Measurements from ENCODE around the gene LLGL2. TPM values are rescaled to one million over a fixed set of nuclear protein-coding genes. Genes with fewer than 3 reads are reported as not detected.
"Not testable (repeated sequence)": the region's sequence is repeated elsewhere in the genome, so short reads cannot be mapped to it uniquely, and the experiment has no call there.

The LLGL2 gene
- total and polyA plus RNA-seq, 7 donors = 1.4 to 3.3 (median 1.5) TPM

DNA sequence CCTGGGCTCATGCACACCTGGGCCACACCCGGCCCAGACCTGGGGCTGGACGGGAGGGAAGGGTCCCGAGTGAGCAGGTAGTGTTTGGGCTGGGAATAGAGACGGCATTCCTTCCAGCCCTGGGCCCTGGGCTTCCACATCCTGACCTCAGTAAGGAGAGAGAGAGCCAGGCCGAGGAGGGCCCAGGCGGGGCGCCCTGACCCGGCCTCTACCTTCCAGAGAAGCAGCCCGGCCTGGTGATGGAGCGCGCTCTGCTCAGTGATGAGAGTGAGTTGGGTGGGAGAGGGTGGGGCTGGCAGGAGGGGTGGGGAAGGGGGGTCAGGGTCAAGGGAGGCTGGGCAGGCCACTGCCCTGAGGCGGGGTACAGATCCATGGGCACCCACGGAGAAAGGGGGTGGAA, 48.5 kb downstream of the LLGL2 start:
- DNase-seq (no peak), ATAC-seq (no peak)
- intact Hi-C loops (cut with DNase I) = no loop called here
- peaks cover 0 to 1% (median 0%) of the 10 kb centered on the region in 3 donors for H3K27me3 ChIP-seq (ENCODE audit: insufficient read depth in 3 of 3, low read length in 2 of 3)
- TF ChIP-seq, protein P1, sequence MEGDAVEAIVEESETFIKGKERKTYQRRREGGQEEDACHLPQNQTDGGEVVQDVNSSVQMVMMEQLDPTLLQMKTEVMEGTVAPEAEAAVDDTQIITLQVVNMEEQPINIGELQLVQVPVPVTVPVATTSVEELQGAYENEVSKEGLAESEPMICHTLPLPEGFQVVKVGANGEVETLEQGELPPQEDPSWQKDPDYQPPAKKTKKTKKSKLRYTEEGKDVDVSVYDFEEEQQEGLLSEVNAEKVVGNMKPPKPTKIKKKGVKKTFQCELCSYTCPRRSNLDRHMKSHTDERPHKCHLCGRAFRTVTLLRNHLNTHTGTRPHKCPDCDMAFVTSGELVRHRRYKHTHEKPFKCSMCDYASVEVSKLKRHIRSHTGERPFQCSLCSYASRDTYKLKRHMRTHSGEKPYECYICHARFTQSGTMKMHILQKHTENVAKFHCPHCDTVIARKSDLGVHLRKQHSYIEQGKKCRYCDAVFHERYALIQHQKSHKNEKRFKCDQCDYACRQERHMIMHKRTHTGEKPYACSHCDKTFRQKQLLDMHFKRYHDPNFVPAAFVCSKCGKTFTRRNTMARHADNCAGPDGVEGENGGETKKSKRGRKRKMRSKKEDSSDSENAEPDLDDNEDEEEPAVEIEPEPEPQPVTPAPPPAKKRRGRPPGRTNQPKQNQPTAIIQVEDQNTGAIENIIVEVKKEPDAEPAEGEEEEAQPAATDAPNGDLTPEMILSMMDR (IDR thresholded peaks at IDR 0.05) = no peak
- 89 to 95% (median 90%) methylated on average over 12 to 13 of the region's 13 CpGs for WGBS, 3 donors
- no peak overlapping the region for H3K27ac ChIP-seq
- no peak overlapping the region for H3K4me3 ChIP-seq
- no peaks in the 10 kb centered on the region for H3K4me1 ChIP-seq
- H3K36me3 ChIP-seq (ENCODE audit: insufficient read depth in 1 of 2, low read depth in 1 of 2) = no peaks in the 10 kb centered on the region
- H3K9me3 ChIP-seq = no peaks in the 10 kb centered on the region

DNA sequence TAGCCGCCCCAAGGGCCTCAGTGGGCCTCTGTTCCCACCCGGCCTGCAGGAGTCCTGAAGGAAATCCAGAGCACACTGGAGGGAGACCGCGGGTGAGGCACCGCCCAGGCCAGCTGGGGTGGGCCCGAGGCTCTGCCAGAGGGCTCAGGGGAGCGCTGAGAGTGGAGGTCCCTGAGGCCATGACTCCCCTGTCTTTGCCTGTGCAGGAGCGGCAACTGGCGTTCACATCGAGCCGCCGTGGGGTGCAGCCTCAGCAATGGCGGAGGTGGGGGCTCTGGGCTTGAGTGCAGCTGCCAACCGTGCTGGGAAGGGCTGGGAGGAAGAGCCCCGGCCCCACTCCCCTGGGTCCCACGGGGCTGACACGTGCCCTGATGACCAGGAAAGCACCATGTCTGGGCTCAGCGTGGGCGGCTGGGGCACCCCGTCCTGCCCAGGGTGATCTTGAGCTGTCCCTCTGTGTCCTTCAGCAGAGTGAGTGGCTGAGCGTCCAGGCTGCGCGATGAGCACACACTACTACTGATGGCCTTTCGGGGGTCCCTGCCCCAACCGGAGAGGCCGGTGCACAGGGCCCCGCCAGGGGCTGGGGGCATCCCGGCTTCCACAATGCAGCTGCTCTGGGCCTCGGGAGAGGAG, 49.0 kb downstream of the LLGL2 start:
- TF ChIP-seq, protein P1 (IDR thresholded peaks at IDR 0.05) = no peak
- Histone ChIP-seq H3K27me3 (ENCODE audit: insufficient read depth in 3 of 3, low read length in 2 of 3) (peaks cover 0 to 2% (median 0%) of the 10 kb centered on the region in 3 donors), H3K27ac (no peak overlapping the region), H3K4me1 (no peaks in the 10 kb centered on the region), H3K9me3 (no peaks in the 10 kb centered on the region), H3K4me3 (no peak overlapping the region), H3K36me3 (ENCODE audit: insufficient read depth in 1 of 2, low read depth in 1 of 2) (no peaks in the 10 kb centered on the region)
- ATAC-seq = no peak
- intact Hi-C loops (cut with DNase I) = no loop called here
- no peak for DNase-seq
- WGBS, 3 donors = 71 to 85% (median 77%) methylated on average over 20 to 29 of the region's 29 CpGs

DNA sequence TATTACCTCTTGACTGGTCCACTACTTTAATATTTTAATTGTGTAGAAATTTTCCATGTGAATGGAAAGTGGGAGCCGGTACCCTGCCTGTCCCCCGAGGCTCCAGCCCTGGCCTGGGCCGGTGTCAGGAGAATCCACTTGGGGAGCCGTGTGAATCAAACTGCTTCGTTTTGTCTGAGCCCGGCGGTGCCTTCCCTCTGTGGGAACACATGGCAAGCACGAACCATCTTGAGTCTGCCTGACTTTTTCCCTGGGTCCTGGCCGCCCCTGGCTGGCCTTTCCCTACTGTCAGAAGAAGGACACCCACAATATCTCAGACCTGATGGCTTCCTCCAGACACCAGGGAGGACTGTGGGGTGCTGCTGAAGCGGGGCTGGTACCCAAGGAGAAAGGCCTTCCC, 49.7 kb downstream of the LLGL2 start:
- TF ChIP-seq, protein P1 (IDR thresholded peaks at IDR 0.05) = no peak
- Histone ChIP-seq H3K9me3 (no peaks in the 10 kb centered on the region), H3K4me1 (no peaks in the 10 kb centered on the region), H3K27ac (no peak overlapping the region), H3K27me3 (ENCODE audit: insufficient read depth in 3 of 3, low read length in 2 of 3) (peaks cover 0 to 2% (median 0%) of the 10 kb centered on the region in 3 donors), H3K4me3 (no peak overlapping the region), H3K36me3 (ENCODE audit: insufficient read depth in 1 of 2, low read depth in 1 of 2) (no peaks in the 10 kb centered on the region)
- intact Hi-C loops (cut with DNase I) = no loop called here
- WGBS, 3 donors = 82 to 87% (median 85%) methylated on average over 10 of the region's 10 CpGs
- DNase-seq = no peak
- no peak for ATAC-seq

DNA sequence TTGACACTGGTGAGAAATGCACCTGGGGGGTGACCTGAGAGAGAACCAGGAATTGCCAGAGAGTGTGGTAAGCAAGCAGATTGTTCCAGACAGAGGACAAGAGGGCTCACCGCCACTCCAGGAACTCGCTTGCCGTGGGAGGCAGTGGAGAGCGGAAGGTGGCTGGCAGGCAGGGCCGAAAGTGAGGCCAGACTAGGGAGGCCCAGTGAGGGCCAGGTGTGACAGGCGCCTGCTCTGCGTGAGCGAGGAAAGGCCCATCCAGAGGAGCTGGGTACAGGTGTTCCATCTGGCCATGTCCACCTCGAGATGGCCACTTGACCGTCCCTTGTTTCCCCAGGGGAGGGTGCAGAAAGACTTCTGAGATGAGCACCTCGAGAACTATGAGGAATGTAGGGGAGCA, 50.2 kb downstream of the LLGL2 start:
- Histone ChIP-seq H3K27ac (no peak overlapping the region), H3K36me3 (ENCODE audit: insufficient read depth in 1 of 2, low read depth in 1 of 2) (no peaks in the 10 kb centered on the region), H3K4me3 (no peak overlapping the region), H3K9me3 (no peaks in the 10 kb centered on the region), H3K4me1 (no peaks in the 10 kb centered on the region), H3K27me3 (ENCODE audit: insufficient read depth in 3 of 3, low read length in 2 of 3) (peaks cover 0 to 2% (median 0%) of the 10 kb centered on the region in 3 donors)
- intact Hi-C loops (cut with DNase I) = no loop called here
- DNase-seq (no peak), ATAC-seq (no peak)
- 60 to 92% (median 90%) methylated on average over 11 of the region's 11 CpGs for WGBS, 3 donors
- TF ChIP-seq, protein P1 (IDR thresholded peaks at IDR 0.05) = no peak

DNA sequence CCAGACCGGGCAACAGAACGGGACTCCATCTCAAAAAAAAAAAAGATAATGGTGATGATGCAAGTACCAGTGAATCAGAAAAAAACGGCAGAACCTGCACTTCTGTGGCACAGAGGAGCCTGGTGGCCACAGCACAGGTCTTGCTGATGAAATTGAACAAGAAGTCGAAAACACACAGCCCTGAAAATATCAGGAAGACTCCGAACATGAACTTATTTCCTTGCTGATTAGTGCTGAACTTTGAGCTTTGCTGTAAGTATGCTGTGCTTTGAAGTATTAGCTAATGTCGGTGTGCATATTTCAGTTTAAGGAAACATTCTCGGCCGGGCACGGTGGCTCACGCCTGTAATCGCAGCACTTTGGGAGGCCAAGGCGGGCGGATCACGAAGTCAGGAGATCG, 51.2 kb downstream of the LLGL2 start:
- TF ChIP-seq, protein P1 (IDR thresholded peaks at IDR 0.05) = no peak
- H3K4me1 ChIP-seq = no peaks in the 10 kb centered on the region
- H3K9me3 ChIP-seq = no peaks in the 10 kb centered on the region
- H3K4me3 ChIP-seq = no peak overlapping the region
- DNase-seq = no peak
- no peak for ATAC-seq
- intact Hi-C loops (cut with DNase I) = no loop called here
- peaks cover 0 to 2% (median 0%) of the 10 kb centered on the region in 3 donors for H3K27me3 ChIP-seq (ENCODE audit: insufficient read depth in 3 of 3, low read length in 2 of 3)
- H3K27ac ChIP-seq = no peak overlapping the region
- no peaks in the 10 kb centered on the region for H3K36me3 ChIP-seq (ENCODE audit: insufficient read depth in 1 of 2, low read depth in 1 of 2)
- WGBS, 3 donors = 80 to 90% (median 85%) methylated on average over 12 to 14 of the region's 15 CpGs

DNA sequence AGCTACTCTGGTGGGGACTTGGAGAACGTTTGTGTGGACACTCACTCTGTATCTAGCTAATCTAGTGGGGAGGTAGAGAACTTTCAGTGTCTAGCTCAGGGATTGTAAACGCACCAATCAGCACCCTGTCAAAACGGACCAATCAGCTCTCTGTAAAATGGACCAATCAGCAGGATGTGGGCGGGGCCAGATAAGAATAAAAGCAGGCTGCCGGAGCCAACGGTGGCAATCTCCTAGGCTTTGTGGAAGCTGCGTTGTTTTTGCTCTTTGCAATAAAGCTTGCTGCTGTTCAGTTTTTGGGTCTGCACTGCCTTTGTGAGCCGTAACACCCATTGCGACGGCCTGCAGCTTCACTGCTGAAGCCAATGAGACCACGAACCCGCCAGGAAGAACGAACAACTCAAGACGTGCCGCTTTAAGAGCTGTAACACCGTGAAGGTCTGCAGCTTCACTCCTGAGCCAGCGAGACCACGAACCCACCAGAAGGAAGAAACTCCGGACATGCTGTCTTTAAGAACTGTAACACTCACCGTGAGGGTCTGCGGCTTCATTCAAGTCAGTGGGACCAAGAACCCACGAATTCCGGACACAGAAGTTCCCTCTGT, 55.7 kb downstream of the LLGL2 start:
- H3K4me1 ChIP-seq; H3K36me3 ChIP-seq (ENCODE audit: insufficient read depth in 1 of 2, low read depth in 1 of 2); H3K27me3 ChIP-seq (ENCODE audit: insufficient read depth in 3 of 3, low read length in 2 of 3); ATAC-seq; DNase-seq; H3K4me3 ChIP-seq; intact Hi-C loops (cut with DNase I); H3K27ac ChIP-seq; H3K9me3 ChIP-seq: not testable (repeated sequence)
- WGBS, 3 donors = 83 to 87% (median 84%) methylated on average over 23 of the region's 23 CpGs

DNA sequence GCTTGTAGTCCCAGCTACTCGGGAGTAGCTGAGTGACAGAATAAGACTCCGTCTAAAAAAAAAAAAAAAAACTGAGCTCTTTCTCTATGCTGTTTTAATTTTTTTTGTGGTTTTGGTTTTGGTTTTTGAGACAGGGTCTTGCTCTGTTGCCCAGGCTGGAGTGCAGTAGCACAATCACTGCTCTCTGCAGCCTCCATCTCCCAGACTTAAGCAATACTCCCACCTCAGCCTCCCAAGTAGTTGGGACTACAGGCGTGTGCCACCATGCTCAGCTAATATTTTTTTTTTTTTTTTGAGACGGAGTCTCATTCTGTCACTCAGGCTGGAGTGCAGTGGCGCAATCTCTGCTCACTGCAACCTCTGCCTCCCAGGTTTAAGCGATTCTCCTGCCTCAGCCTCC, 57.7 kb downstream of the LLGL2 start:
- H3K36me3 ChIP-seq (ENCODE audit: insufficient read depth in 1 of 2, low read depth in 1 of 2); intact Hi-C loops (cut with DNase I); ATAC-seq; H3K4me3 ChIP-seq; H3K4me1 ChIP-seq; H3K27me3 ChIP-seq (ENCODE audit: insufficient read depth in 3 of 3, low read length in 2 of 3); H3K9me3 ChIP-seq; H3K27ac ChIP-seq; DNase-seq: not testable (repeated sequence)
- 83 to 93% (median 89%) methylated on average over 5 to 6 of the region's 6 CpGs for WGBS, 3 donors

All from psoas muscle (tissue), 8 donors.